Measurements from ENCODE around the gene GRIN2C. TPM values are rescaled to one million over a fixed set of nuclear protein-coding genes. Genes with fewer than 3 reads are reported as not detected.
A peak's percentile ranks its signal among the peaks of the same experiment; 100 is the strongest.

The GRIN2C gene
- total and polyA plus RNA-seq, 9 of the 15 experiments (the other 6 are each of a cell fraction or from before 2014, with no cell fraction given) = under 0.01 to 0.33 (median 0.10) TPM; not detected in 2

- TF ChIP-seq THAP7 (CRISPR knock-in tag; IDR thresholded peaks at IDR 0.05) = no peak
- TF ChIP-seq, protein P1, sequence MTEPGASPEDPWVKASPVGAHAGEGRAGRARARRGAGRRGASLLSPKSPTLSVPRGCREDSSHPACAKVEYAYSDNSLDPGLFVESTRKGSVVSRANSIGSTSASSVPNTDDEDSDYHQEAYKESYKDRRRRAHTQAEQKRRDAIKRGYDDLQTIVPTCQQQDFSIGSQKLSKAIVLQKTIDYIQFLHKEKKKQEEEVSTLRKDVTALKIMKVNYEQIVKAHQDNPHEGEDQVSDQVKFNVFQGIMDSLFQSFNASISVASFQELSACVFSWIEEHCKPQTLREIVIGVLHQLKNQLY (CRISPR knock-in tag; conservative IDR thresholded peaks at IDR 0.05) = peak in 1 of 2 experiments; percentile 72; a peak in 1 of 4 replicates
- TF ChIP-seq EWSR1 (IDR thresholded peaks at IDR 0.05; ENCODE audit: borderline replicate concordance, low read depth, partially characterized antibody) = no peak
- TF ChIP-seq IRF9 (tag; IDR thresholded peaks at IDR 0.05) = no peak
- peak; percentile 6; the same call in 1 of the 2 replicates for TF ChIP-seq GMEB1 (CRISPR knock-in tag; IDR thresholded peaks at IDR 0.05)
- no peak for TF ChIP-seq ELK1 (CRISPR knock-in tag; IDR thresholded peaks at IDR 0.05)
- TF ChIP-seq RNF2 (IDR thresholded peaks at IDR 0.05) = 0 out of 2 replicates have a peak, but pooled peaks have one; percentile 27
- peak; percentile 93 for TF ChIP-seq MBD2 (IDR thresholded peaks at IDR 0.05; ENCODE audit: borderline replicate concordance, low read depth)
- peak in 1 of 2 experiments; percentile 50; a peak in 2 of 4 replicates for TF ChIP-seq NRF1 (conservative IDR thresholded peaks at IDR 0.05 in 1 of 2, IDR thresholded peaks at IDR 0.05 in 1 of 2)
- no peak for TF ChIP-seq ZNF274 (IDR thresholded peaks at IDR 0.05; ENCODE audit: borderline replicate concordance, low read depth, low read length)
- TF ChIP-seq ZNF212 (CRISPR knock-in tag; IDR thresholded peaks at IDR 0.05) = no peak
- TF ChIP-seq, protein P2, sequence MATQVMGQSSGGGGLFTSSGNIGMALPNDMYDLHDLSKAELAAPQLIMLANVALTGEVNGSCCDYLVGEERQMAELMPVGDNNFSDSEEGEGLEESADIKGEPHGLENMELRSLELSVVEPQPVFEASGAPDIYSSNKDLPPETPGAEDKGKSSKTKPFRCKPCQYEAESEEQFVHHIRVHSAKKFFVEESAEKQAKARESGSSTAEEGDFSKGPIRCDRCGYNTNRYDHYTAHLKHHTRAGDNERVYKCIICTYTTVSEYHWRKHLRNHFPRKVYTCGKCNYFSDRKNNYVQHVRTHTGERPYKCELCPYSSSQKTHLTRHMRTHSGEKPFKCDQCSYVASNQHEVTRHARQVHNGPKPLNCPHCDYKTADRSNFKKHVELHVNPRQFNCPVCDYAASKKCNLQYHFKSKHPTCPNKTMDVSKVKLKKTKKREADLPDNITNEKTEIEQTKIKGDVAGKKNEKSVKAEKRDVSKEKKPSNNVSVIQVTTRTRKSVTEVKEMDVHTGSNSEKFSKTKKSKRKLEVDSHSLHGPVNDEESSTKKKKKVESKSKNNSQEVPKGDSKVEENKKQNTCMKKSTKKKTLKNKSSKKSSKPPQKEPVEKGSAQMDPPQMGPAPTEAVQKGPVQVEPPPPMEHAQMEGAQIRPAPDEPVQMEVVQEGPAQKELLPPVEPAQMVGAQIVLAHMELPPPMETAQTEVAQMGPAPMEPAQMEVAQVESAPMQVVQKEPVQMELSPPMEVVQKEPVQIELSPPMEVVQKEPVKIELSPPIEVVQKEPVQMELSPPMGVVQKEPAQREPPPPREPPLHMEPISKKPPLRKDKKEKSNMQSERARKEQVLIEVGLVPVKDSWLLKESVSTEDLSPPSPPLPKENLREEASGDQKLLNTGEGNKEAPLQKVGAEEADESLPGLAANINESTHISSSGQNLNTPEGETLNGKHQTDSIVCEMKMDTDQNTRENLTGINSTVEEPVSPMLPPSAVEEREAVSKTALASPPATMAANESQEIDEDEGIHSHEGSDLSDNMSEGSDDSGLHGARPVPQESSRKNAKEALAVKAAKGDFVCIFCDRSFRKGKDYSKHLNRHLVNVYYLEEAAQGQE (IDR thresholded peaks at IDR 0.05; ENCODE audit: borderline replicate concordance) = peak; percentile 92
- TF ChIP-seq, protein P2 (CRISPR knock-in tag; IDR thresholded peaks at IDR 0.05; ENCODE audit: low read depth) = peak; percentile 81; the same call in 1 of the 2 replicates
Observed at GRCh38 chr17:74873037-74873873, 13.6 kb upstream of the GRIN2C start (continued).

Measured in K562 (cell line).